GM12878 (cell line): ENCODE results near the gene CELSR2.

ENCODE experiments used
- ASH2L ChIP-seq: fragments of 300-600, 200-600 bp; sonication (generic); IDR thresholded peaks from 2 replicates; pipeline ENCODE4 v1.6.1; 2017; ENCODE audit warnings: low read depth, mild to moderate bottlenecking, borderline replicate concordance
- CEBPB ChIP-seq, 2 experiments: fragments of 150-350 bp in 1 of 2; IDR thresholded peaks; 2 replicates each; pipeline ENCODE4 v1.6.1; 2012 to 2014; ENCODE audit warnings: low read depth in 2 of 2, low read length in 2 of 2, borderline replicate concordance in 1 of 2, inconsistent platforms in 1 of 2
- EZH2 ChIP-seq: IDR thresholded peaks from 2 replicates; pipeline ENCODE4 v1.6.1; 2012; ENCODE audit warnings: low read depth, mild to moderate bottlenecking, control low read depth, inconsistent platforms, low read length, borderline replicate concordance; ENCODE audit not compliant: control insufficient read depth
- HCFC1 ChIP-seq: fragments of 150-350 bp; IDR thresholded peaks from 2 replicates; pipeline ENCODE4 v1.6.1; 2014; ENCODE audit warnings: low read length
- POLR2A ChIP-seq: IDR thresholded peaks from 2 replicates; pipeline ENCODE4 v1.6.1; 2011; ENCODE audit warnings: low read depth, mild to moderate bottlenecking, low read length
- POLR2AphosphoS5 ChIP-seq: IDR thresholded peaks from 2 replicates; pipeline ENCODE4 v1.6.1; 2011; ENCODE audit warnings: mild to moderate bottlenecking, low read length, inconsistent platforms
- RFX5 ChIP-seq: IDR thresholded peaks from 2 replicates; pipeline ENCODE4 v1.6.1; 2011; ENCODE audit warnings: low read depth, low read length, improper control_type of control experiment
- ZBED1 ChIP-seq: IDR thresholded peaks from 2 replicates; pipeline ENCODE4 v1.6.1; 2016; ENCODE audit warnings: borderline replicate concordance
- ZNF207 ChIP-seq: fragments of 450-650 bp; IDR thresholded peaks from 2 replicates; pipeline ENCODE4 v1.6.1; 2014; ENCODE audit warnings: antibody characterized with exemption, mild to moderate bottlenecking, borderline replicate concordance
- TF ChIP-seq, protein P1 (sequence below), 3 experiments: IDR thresholded peaks in 2 of 3; conservative IDR thresholded peaks in 1 of 3; 2 replicates each; pipeline ENCODE4 v1.5.1; 2011; ENCODE audit warnings: low read depth in 3 of 3, low read length in 3 of 3, mild to moderate bottlenecking in 3 of 3, control low read depth in 2 of 3, moderate library complexity in 2 of 3, inconsistent platforms in 1 of 3, mixed read lengths in 1 of 3; ENCODE audit not compliant: control insufficient read depth in 2 of 3, insufficient read depth in 1 of 3; ENCODE audit errors: extremely low read depth in 1 of 3
- TF ChIP-seq, protein P2 (sequence below): fragments of 450-650 bp; formaldehyde crosslinking; IDR thresholded peaks from 2 replicates; pipeline ENCODE4 v1.4.0; 2022; ENCODE audit warnings: mild to moderate bottlenecking, moderate library complexity
- TF ChIP-seq, protein P3 (sequence below): IDR thresholded peaks from 2 replicates; pipeline ENCODE4 v1.6.1; 2012; ENCODE audit warnings: low read length, inconsistent platforms
- TF ChIP-seq, protein P4 (sequence below): fragments of 450-650 bp; IDR thresholded peaks from 2 replicates; pipeline ENCODE4 v1.6.1; 2017; ENCODE audit warnings: mild to moderate bottlenecking, moderate library complexity

DNA sequence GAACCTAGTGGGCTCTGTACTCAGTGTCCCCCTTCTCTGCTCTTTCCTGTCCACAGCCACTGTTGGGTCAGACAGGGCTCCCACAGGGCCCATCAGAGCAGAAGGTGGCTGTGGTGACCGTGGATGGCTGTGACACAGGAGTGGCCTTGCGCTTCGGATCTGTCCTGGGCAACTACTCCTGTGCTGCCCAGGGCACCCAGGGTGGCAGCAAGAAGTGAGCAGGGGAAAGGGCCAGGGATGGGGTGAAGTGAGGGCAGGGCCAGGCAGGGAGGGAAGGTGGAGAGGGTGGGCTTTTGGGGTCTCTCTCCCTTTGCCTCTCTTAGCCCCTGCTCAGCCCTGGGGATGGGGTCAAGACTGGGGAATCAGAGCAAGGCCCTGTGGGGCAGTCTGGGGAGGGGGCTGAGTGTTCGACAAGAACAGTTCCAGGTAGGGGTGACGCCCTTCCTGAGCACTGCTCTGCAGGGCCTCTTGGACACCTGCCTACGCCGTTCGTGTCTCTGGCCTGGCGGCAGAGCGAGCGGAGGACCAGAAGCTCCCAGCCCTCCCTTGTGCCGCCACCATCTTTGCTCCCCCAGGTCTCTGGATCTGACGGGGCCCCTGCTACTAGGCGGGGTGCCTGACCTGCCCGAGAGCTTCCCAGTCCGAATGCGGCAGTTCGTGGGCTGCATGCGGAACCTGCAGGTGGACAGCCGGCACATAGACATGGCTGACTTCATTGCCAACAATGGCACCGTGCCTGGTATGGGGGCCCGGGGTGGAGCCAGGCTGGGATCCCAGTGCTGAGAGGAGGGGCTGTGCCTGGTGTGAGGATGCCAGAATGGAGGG lies 13.1 kb downstream of the CELSR2 start:
- TF ChIP-seq POLR2AphosphoS5 = no peak
- no peak for TF ChIP-seq EZH2
- no peak for TF ChIP-seq POLR2A
- TF ChIP-seq, protein P1, sequence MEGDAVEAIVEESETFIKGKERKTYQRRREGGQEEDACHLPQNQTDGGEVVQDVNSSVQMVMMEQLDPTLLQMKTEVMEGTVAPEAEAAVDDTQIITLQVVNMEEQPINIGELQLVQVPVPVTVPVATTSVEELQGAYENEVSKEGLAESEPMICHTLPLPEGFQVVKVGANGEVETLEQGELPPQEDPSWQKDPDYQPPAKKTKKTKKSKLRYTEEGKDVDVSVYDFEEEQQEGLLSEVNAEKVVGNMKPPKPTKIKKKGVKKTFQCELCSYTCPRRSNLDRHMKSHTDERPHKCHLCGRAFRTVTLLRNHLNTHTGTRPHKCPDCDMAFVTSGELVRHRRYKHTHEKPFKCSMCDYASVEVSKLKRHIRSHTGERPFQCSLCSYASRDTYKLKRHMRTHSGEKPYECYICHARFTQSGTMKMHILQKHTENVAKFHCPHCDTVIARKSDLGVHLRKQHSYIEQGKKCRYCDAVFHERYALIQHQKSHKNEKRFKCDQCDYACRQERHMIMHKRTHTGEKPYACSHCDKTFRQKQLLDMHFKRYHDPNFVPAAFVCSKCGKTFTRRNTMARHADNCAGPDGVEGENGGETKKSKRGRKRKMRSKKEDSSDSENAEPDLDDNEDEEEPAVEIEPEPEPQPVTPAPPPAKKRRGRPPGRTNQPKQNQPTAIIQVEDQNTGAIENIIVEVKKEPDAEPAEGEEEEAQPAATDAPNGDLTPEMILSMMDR (IDR thresholded peaks at IDR 0.05 in 2 of 3, conservative IDR thresholded peaks at IDR 0.05 in 1 of 3; ENCODE audit: control insufficient read depth in 2 of 3, extremely low read depth in 1 of 3, insufficient read depth in 1 of 3, low read depth in 3 of 3, low read length in 3 of 3) = no peak
- TF ChIP-seq, protein P2, sequence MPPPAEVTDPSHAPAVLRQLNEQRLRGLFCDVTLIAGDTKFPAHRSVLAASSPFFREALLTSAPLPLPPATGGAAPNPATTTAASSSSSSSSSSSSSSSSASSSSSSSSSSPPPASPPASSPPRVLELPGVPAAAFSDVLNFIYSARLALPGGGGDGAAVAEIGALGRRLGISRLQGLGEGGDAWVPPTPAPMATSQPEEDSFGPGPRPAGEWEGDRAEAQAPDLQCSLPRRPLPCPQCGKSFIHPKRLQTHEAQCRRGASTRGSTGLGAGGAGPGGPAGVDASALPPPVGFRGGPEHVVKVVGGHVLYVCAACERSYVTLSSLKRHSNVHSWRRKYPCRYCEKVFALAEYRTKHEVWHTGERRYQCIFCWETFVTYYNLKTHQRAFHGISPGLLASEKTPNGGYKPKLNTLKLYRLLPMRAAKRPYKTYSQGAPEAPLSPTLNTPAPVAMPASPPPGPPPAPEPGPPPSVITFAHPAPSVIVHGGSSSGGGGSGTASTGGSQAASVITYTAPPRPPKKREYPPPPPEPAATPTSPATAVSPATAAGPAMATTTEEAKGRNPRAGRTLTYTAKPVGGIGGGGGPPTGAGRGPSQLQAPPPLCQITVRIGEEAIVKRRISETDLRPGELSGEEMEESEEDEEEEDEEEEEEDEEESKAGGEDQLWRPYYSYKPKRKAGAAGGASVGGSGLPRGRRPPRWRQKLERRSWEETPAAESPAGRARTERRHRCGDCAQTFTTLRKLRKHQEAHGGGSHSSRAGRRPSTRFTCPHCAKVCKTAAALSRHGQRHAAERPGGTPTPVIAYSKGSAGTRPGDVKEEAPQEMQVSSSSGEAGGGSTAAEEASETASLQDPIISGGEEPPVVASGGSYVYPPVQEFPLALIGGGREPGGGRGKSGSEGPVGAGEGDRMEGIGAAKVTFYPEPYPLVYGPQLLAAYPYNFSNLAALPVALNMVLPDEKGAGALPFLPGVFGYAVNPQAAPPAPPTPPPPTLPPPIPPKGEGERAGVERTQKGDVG = no peak
- TF ChIP-seq, protein P3, sequence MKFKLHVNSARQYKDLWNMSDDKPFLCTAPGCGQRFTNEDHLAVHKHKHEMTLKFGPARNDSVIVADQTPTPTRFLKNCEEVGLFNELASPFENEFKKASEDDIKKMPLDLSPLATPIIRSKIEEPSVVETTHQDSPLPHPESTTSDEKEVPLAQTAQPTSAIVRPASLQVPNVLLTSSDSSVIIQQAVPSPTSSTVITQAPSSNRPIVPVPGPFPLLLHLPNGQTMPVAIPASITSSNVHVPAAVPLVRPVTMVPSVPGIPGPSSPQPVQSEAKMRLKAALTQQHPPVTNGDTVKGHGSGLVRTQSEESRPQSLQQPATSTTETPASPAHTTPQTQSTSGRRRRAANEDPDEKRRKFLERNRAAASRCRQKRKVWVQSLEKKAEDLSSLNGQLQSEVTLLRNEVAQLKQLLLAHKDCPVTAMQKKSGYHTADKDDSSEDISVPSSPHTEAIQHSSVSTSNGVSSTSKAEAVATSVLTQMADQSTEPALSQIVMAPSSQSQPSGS = no peak
- no peak for TF ChIP-seq HCFC1
- no peak for TF ChIP-seq CEBPB (IDR thresholded peaks at IDR 0.05; ENCODE audit: borderline replicate concordance in 1 of 2, low read depth in 2 of 2, low read length in 2 of 2)
- TF ChIP-seq ASH2L = no peak
- no peak for TF ChIP-seq RFX5
- no peak for TF ChIP-seq ZBED1
- TF ChIP-seq ZNF207 = no peak
- TF ChIP-seq, protein P4, sequence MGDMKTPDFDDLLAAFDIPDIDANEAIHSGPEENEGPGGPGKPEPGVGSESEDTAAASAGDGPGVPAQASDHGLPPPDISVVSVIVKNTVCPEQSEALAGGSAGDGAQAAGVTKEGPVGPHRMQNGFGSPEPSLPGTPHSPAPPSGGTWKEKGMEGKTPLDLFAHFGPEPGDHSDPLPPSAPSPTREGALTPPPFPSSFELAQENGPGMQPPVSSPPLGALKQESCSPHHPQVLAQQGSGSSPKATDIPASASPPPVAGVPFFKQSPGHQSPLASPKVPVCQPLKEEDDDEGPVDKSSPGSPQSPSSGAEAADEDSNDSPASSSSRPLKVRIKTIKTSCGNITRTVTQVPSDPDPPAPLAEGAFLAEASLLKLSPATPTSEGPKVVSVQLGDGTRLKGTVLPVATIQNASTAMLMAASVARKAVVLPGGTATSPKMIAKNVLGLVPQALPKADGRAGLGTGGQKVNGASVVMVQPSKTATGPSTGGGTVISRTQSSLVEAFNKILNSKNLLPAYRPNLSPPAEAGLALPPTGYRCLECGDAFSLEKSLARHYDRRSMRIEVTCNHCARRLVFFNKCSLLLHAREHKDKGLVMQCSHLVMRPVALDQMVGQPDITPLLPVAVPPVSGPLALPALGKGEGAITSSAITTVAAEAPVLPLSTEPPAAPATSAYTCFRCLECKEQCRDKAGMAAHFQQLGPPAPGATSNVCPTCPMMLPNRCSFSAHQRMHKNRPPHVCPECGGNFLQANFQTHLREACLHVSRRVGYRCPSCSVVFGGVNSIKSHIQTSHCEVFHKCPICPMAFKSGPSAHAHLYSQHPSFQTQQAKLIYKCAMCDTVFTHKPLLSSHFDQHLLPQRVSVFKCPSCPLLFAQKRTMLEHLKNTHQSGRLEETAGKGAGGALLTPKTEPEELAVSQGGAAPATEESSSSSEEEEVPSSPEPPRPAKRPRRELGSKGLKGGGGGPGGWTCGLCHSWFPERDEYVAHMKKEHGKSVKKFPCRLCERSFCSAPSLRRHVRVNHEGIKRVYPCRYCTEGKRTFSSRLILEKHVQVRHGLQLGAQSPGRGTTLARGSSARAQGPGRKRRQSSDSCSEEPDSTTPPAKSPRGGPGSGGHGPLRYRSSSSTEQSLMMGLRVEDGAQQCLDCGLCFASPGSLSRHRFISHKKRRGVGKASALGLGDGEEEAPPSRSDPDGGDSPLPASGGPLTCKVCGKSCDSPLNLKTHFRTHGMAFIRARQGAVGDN = no peak
